GM12878 (cell line): ENCODE data around the gene OR52I2. TPM values are rescaled to one million over a fixed set of nuclear protein-coding genes. Genes with fewer than 3 reads are reported as not detected.

Experiments
- BRCA1 ChIP-seq: IDR thresholded peaks from 2 replicates; pipeline ENCODE4 v1.6.1; 2011; ENCODE audit warnings: low read depth, low read length, improper control_type of control experiment
- CHD2 ChIP-seq: IDR thresholded peaks from 2 replicates; pipeline ENCODE4 v1.6.1; 2011; ENCODE audit warnings: low read depth, low read length, improper control_type of control experiment, borderline replicate concordance
- GATAD2B ChIP-seq: fragments of 450-650 bp; conservative IDR thresholded peaks from 2 replicates; pipeline ENCODE4 v1.6.1; 2017; ENCODE audit warnings: low read depth, mild to moderate bottlenecking, moderate library complexity
- HDGF ChIP-seq: fragments of 450-650 bp; IDR thresholded peaks from 2 replicates; pipeline ENCODE4 v1.6.1; 2016; ENCODE audit warnings: antibody characterized with exemption
- IRF4 ChIP-seq: IDR thresholded peaks from 2 replicates; pipeline ENCODE4 v1.6.1; 2011; ENCODE audit warnings: low read depth, low read length
- LARP7 ChIP-seq: fragments of 450-650 bp; IDR thresholded peaks from 2 replicates; pipeline ENCODE4 v1.6.1; 2017; ENCODE audit warnings: mild to moderate bottlenecking
- MEF2B ChIP-seq: fragments of 450-650 bp; IDR thresholded peaks from 2 replicates; pipeline ENCODE4 v1.6.1; 2018; ENCODE audit warnings: mild to moderate bottlenecking, moderate library complexity; ENCODE audit not compliant: partially characterized antibody, poor library complexity, severe bottlenecking
- MXI1 ChIP-seq: fragments of 150-350 bp; IDR thresholded peaks from 2 replicates; pipeline ENCODE4 v1.6.1; 2011; ENCODE audit warnings: low read depth, mild to moderate bottlenecking, inconsistent platforms, low read length, improper control_type of control experiment
- PML ChIP-seq: IDR thresholded peaks from 2 replicates; pipeline ENCODE4 v1.6.1; 2012; ENCODE audit warnings: low read length, inconsistent platforms
- POU2F2 ChIP-seq: IDR thresholded peaks from 3 replicates; pipeline ENCODE4 v1.6.1; 2011; ENCODE audit warnings: low read depth, mild to moderate bottlenecking, low read length, borderline replicate concordance
- STAT1 ChIP-seq: fragments of 450-650 bp; conservative IDR thresholded peaks from 2 replicates; pipeline ENCODE4 v1.6.1; 2014; ENCODE audit warnings: antibody characterized with exemption, mild to moderate bottlenecking
- SUZ12 ChIP-seq: fragments of 200-600 bp; sonication (generic); IDR thresholded peaks from one replicate; pipeline ENCODE4 v1.6.1; 2018; ENCODE audit warnings: antibody characterized with exemption, mild to moderate bottlenecking; ENCODE audit not compliant: unreplicated experiment
- TBL1XR1 ChIP-seq: IDR thresholded peaks from 2 replicates; pipeline ENCODE4 v1.6.1; 2012; ENCODE audit warnings: low read depth, low read length, improper control_type of control experiment
- polyA plus RNA-seq, 11 experiments: library from polyadenylated mRNA; depleted of rRNA in 4 of 11; unstranded in 6 of 11; stranded (reverse) in 5 of 11; fragments of >200 nt; fragmentation: Nextera tagmentation in 4 of 11; fragmentation: Illumina TruSeq in 1 of 11; extraction: Ambion mirVana in 4 of 11; extraction: Trizol in 1 of 11; gene quantifications; 1 replicate in 1 of 11; 2 replicates in 10 of 11; pipeline versions ENCODE4 v1.2.1 to v1.2.3, GENCODE V29; 2011 to 2016; ENCODE audit warnings: inconsistent platforms in 2 of 11, missing spikeins in 2 of 11, low read depth in 1 of 11
- total RNA-seq, 4 experiments: library from RNA; depleted of rRNA in 3 of 4; stranded (reverse); fragments of >200 nt in 3 of 4; fragmentation: Illumina TruSeq in 1 of 4; extraction: Trizol in 1 of 4; gene quantifications; 2 replicates each; pipeline versions ENCODE4 v1.2.1 to v1.2.3, GENCODE V29; 2013 to 2021
- TF ChIP-seq, protein P1 (sequence below): fragments of 150-350 bp; IDR thresholded peaks from 2 replicates; pipeline ENCODE4 v1.6.1; 2016; ENCODE audit warnings: low read depth, low read length
- TF ChIP-seq, protein P2 (sequence below): fragments of 450-650 bp; IDR thresholded peaks from 2 replicates; pipeline ENCODE4 v1.6.1; 2018; ENCODE audit warnings: borderline replicate concordance, mild to moderate bottlenecking; ENCODE audit not compliant: partially characterized antibody
- TF ChIP-seq, protein P3 (sequence below): fragments of 450-650 bp; IDR thresholded peaks from 2 replicates; pipeline ENCODE4 v1.6.1; 2017; ENCODE audit warnings: mild to moderate bottlenecking, low read depth, inconsistent platforms; ENCODE audit not compliant: poor library complexity, severe bottlenecking
- TF ChIP-seq, protein P4 (sequence below): fragments of 450-650 bp; IDR thresholded peaks from 2 replicates; pipeline ENCODE4 v1.6.1; 2016; ENCODE audit warnings: mild to moderate bottlenecking
- TF ChIP-seq, protein P5 (sequence below): fragments of 450-650 bp; IDR thresholded peaks from 2 replicates; pipeline ENCODE4 v1.6.1; 2014; ENCODE audit warnings: mild to moderate bottlenecking

Gene OR52I2
- total and polyA plus RNA-seq, 10 of the 15 experiments (the other 5 are each of a cell fraction or from before 2014, with no cell fraction given) = 0.04 to 0.05 TPM; not detected in 8

DNA sequence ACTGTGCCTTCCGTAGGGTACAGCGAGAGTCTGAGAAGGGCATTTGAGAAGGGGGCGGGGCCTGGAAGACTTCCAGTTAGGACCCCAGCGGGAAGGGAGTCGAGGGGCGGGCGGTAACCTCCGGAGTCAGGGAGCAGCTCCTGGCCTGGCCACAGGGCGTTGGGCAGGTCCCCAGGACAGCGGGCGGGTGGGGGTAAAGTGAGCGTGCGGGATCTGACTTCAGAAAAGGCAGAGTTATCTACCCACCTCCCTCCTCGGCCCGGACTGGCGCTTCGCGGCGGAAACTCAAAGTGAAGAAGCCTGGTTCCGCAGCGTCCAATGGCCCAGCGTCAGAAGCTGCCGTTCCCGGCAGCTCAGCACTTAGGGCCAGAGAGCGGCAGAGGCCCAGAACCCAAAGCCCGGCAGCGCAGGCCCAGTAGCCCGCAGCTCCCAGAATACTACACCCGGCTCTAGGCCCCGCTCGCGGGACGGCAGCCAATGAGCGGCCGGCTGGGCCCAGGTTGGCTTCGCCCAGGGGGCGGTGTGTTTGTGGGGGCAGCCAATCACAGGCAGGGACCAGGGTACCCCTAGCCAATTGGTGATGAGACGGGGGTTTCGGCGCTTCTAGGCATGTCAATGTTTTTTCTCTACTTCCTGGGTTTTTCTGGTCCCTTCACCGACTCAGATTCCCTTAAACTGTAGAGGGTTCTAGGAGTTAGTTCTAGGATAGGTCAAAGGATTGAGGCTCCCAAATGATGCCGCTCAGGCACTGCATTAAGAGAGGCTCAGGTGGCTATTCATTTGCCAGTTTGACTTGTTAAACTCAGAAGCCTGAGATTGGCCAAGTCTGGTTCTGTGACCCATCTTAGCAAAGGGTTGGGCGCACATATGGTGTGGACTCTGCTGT, 26.5 kb downstream of the OR52I2 start, which contains the start of gene TRIM68 (continued):
- TF ChIP-seq, protein P1, sequence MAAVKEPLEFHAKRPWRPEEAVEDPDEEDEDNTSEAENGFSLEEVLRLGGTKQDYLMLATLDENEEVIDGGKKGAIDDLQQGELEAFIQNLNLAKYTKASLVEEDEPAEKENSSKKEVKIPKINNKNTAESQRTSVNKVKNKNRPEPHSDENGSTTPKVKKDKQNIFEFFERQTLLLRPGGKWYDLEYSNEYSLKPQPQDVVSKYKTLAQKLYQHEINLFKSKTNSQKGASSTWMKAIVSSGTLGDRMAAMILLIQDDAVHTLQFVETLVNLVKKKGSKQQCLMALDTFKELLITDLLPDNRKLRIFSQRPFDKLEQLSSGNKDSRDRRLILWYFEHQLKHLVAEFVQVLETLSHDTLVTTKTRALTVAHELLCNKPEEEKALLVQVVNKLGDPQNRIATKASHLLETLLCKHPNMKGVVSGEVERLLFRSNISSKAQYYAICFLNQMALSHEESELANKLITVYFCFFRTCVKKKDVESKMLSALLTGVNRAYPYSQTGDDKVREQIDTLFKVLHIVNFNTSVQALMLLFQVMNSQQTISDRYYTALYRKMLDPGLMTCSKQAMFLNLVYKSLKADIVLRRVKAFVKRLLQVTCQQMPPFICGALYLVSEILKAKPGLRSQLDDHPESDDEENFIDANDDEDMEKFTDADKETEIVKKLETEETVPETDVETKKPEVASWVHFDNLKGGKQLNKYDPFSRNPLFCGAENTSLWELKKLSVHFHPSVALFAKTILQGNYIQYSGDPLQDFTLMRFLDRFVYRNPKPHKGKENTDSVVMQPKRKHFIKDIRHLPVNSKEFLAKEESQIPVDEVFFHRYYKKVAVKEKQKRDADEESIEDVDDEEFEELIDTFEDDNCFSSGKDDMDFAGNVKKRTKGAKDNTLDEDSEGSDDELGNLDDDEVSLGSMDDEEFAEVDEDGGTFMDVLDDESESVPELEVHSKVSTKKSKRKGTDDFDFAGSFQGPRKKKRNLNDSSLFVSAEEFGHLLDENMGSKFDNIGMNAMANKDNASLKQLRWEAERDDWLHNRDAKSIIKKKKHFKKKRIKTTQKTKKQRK = peak; percentile 71; the same call in 1 of the 2 replicates
- TF ChIP-seq IRF4 (0 out of 2 replicates have a peak, but pooled peaks have one; percentile 11), GATAD2B (no peak), MXI1 (no peak), CHD2 (peak; percentile 90), HDGF (peak; percentile 53; the same call in 1 of the 2 replicates), PML (peak; percentile 55; the same call in 1 of the 2 replicates), LARP7 (no peak), BRCA1 (no peak), TBL1XR1 (no peak), POU2F2 (0 out of 3 replicates have a peak, but pooled peaks have one; percentile 53), SUZ12 (no peak), STAT1 (no peak), MEF2B (no peak)
- TF ChIP-seq, protein P2, sequence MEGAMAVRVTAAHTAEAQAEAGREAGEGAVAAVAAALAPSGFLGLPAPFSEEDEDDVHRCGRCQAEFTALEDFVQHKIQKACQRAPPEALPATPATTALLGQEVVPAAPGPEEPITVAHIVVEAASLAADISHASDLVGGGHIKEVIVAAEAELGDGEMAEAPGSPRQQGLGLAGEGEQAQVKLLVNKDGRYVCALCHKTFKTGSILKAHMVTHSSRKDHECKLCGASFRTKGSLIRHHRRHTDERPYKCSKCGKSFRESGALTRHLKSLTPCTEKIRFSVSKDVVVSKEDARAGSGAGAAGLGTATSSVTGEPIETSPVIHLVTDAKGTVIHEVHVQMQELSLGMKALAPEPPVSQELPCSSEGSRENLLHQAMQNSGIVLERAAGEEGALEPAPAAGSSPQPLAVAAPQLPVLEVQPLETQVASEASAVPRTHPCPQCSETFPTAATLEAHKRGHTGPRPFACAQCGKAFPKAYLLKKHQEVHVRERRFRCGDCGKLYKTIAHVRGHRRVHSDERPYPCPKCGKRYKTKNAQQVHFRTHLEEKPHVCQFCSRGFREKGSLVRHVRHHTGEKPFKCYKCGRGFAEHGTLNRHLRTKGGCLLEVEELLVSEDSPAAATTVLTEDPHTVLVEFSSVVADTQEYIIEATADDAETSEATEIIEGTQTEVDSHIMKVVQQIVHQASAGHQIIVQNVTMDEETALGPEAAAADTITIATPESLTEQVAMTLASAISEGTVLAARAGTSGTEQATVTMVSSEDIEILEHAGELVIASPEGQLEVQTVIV = peak; percentile 17
- TF ChIP-seq, protein P3, sequence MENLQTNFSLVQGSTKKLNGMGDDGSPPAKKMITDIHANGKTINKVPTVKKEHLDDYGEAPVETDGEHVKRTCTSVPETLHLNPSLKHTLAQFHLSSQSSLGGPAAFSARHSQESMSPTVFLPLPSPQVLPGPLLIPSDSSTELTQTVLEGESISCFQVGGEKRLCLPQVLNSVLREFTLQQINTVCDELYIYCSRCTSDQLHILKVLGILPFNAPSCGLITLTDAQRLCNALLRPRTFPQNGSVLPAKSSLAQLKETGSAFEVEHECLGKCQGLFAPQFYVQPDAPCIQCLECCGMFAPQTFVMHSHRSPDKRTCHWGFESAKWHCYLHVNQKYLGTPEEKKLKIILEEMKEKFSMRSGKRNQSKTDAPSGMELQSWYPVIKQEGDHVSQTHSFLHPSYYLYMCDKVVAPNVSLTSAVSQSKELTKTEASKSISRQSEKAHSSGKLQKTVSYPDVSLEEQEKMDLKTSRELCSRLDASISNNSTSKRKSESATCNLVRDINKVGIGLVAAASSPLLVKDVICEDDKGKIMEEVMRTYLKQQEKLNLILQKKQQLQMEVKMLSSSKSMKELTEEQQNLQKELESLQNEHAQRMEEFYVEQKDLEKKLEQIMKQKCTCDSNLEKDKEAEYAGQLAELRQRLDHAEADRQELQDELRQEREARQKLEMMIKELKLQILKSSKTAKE = no peak
- TF ChIP-seq, protein P4, sequence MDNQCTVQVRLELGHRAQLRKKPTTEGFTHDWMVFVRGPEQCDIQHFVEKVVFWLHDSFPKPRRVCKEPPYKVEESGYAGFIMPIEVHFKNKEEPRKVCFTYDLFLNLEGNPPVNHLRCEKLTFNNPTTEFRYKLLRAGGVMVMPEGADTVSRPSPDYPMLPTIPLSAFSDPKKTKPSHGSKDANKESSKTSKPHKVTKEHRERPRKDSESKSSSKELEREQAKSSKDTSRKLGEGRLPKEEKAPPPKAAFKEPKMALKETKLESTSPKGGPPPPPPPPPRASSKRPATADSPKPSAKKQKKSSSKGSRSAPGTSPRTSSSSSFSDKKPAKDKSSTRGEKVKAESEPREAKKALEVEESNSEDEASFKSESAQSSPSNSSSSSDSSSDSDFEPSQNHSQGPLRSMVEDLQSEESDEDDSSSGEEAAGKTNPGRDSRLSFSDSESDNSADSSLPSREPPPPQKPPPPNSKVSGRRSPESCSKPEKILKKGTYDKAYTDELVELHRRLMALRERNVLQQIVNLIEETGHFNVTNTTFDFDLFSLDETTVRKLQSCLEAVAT = peak; percentile 75; the same call in 1 of the 2 replicates
- TF ChIP-seq, protein P5, sequence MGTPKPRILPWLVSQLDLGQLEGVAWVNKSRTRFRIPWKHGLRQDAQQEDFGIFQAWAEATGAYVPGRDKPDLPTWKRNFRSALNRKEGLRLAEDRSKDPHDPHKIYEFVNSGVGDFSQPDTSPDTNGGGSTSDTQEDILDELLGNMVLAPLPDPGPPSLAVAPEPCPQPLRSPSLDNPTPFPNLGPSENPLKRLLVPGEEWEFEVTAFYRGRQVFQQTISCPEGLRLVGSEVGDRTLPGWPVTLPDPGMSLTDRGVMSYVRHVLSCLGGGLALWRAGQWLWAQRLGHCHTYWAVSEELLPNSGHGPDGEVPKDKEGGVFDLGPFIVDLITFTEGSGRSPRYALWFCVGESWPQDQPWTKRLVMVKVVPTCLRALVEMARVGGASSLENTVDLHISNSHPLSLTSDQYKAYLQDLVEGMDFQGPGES = peak; percentile 79
